GM18873 (cell line): Measurements from ENCODE around the gene TMEM223.
"Not testable (repeated sequence)": the region's sequence is repeated elsewhere in the genome, so short reads cannot be mapped to it uniquely, and the experiment has no call there.

Experiments used
- ATAC-seq: cut with Tn5 transposase; IDR thresholded peaks from one replicate; pipeline ENCODE4 v1.9.1; 2021; ENCODE audit warnings: mild to moderate bottlenecking, moderate library complexity, moderate number of reproducible peaks; ENCODE audit not compliant: unreplicated experiment, low FRiP score

The TMEM223 gene

GRCh38 chr11:62755086-62755615 lies 36.7 kb downstream of the TMEM223 start:
- ATAC-seq = no peak

- ATAC-seq = peak; percentile 94
These were observed 37.8 kb downstream of the TMEM223 start, which contains the start of gene ZBTB3 for GRCh38 chr11:62753736-62754603. Gene ZBTB3, minus strand, starts transcription at chr11:62754160. Its CDS starts 496 bp downstream, at chr11:62753664.

- no peak for ATAC-seq
These were observed 38.6 kb downstream of the TMEM223 start for GRCh38 chr11:62752994-62753735.

- ATAC-seq = no peak
These were observed 39.5 kb downstream of the TMEM223 start for GRCh38 chr11:62752177-62752785.

GRCh38 chr11:62749931-62750330 lies 41.9 kb downstream of the TMEM223 start:
- not testable (repeated sequence) for ATAC-seq

- no peak for ATAC-seq
These were observed 44.2 kb downstream of the TMEM223 start for GRCh38 chr11:62747475-62748160.
